C4-2B (cell line): ENCODE results near the gene BARX1.

Experiments
- H3K27ac ChIP-seq: fragments of 450-650 bp; 2 replicates; pipeline ENCODE4 v1.5.1; 2017
- CTCF ChIP-seq: fragments of 450-650 bp; conservative IDR thresholded peaks from 2 replicates; pipeline ENCODE4 v1.5.1; 2017; ENCODE audit warnings: mild to moderate bottlenecking
- ZFX ChIP-seq: fragments of 450-650 bp; IDR thresholded peaks from 2 replicates; pipeline ENCODE4 v1.6.1; 2017

Gene BARX1

DNA sequence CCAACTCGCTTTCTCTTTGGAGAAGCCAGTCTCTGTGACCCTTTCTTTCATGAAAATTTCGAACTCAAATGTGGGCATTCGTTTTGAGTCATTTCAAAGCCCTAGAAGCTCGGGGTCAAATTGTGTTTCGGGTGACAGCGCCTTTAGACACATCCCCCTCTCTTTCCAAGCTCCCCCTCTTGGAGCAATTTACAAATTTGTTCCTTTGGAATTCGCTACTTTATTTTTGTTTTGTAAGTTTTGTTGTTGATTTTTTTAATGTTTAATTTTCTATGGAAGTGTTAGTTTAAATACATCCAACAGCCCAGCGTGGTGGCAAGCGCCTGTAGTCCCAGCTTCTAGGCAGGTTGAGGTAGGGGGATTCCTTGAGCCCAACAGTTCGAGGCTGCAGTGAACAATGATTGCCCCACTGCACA is 4.6 kb upstream of the BARX1 start:
- no peak overlapping the region for H3K27ac ChIP-seq
- no peak for TF ChIP-seq ZFX
- TF ChIP-seq CTCF, result no peak

GRCh38 chr9:93958819-93959682 is 3.9 kb upstream of the BARX1 start:
- TF ChIP-seq ZFX (no peak), CTCF (no peak)
- no peak overlapping the region for H3K27ac ChIP-seq

- TF ChIP-seq ZFX, result no peak
- TF ChIP-seq CTCF, result no peak
Measured at GRCh38 chr9:93958121-93958818, 3.1 kb upstream of the BARX1 start.

GRCh38 chr9:93955981-93956784 is 1.0 kb upstream of the BARX1 start:
- TF ChIP-seq CTCF, result no peak
- no peak for TF ChIP-seq ZFX
- no peak overlapping the region for H3K27ac ChIP-seq

More at GRCh38 chr9:93958121-93958818, 3.1 kb upstream of the BARX1 start:
- H3K27ac ChIP-seq, result no peak overlapping the region

DNA sequence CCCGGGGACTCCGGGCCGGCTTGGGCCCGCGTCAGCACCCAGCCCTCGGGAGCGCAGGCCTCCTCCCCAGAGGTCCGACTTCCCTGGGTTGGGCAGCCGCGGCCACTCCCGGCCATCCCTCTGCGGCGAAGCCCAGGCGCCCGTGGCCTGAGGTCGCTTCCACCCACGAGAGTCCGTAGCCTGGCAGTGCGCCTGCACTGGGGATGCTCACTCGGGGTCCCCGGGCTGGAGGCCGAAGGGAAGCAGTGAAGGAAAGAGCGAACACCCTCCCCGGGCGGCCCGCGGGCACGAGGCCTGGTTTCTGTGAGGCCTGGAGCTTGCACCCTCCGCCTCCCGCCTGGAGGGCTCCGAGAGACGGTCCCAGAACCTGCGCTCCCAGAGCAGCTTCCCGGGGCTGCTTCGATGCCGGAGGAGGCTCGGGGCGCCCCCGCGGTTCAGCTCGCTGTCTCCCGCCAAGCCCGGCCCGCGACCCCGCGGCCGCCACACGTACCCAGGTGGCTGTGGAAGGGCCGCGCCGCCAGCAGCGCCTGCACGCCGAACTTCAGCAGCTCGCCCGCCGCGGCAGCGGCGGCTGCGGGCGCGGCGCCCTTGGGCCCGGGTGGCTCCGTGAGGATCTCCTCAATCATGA is 607 bp downstream of the BARX1 start:
- no peak overlapping the region for H3K27ac ChIP-seq

More for the DNA sequence above, 607 bp downstream of the BARX1 start:
- no peak for TF ChIP-seq ZFX
- TF ChIP-seq CTCF, result no peak
